Suprapubic skin (tissue), 4 donors: Measurements from ENCODE around the gene CAPN3.

Experiments used
- EP300 ChIP-seq: sonication (generic); formaldehyde crosslinking; IDR thresholded peaks from one replicate; pipeline ENCODE4 v1.6.1; 2017; ENCODE audit warnings: antibody characterized with exemption
- POLR2A ChIP-seq, 2 donors: fragments of 450-650 bp; IDR thresholded peaks; one replicate each; pipeline ENCODE4 v1.6.1; 2017; ENCODE audit warnings: antibody characterized with exemption in 2 of 2, mild to moderate bottlenecking in 2 of 2, moderate library complexity in 2 of 2
- POLR2AphosphoS5 ChIP-seq, 3 donors: sonication (generic); formaldehyde crosslinking; IDR thresholded peaks; one replicate each; pipeline ENCODE4 v1.6.1; 2017; ENCODE audit warnings: antibody characterized with exemption in 3 of 3
- TF ChIP-seq, protein P1 (sequence below), 2 donors: fragments of 200-600 bp in 1 of 2; fragments of 450-650 bp in 1 of 2; sonication (generic) in 1 of 2; IDR thresholded peaks; one replicate each; pipeline ENCODE4 v1.5.1; 2016 to 2019; ENCODE audit warnings: antibody characterized with exemption in 2 of 2, mild to moderate bottlenecking in 1 of 2, moderate library complexity in 1 of 2

DNA sequence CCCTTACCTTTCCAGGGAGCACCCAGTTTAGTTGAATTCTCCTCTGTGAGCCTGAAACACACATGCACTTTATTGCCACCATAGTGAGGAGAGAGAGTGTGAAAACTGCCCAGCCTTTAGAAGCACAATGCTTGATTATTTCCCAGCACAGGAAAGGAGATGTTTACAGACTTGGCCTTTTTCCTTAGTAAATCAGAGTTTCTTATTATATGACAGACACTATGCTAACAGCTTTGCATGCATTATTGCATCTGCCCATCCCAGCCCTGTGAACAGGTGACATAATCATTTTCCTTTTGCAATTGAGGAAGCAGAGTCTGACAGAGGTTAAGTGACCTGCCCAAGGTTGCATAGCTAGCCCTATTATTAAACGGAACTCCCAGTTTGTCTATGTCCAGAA, 36.5 kb downstream of the CAPN3 start:
- no peak for TF ChIP-seq EP300
- TF ChIP-seq, protein P1, sequence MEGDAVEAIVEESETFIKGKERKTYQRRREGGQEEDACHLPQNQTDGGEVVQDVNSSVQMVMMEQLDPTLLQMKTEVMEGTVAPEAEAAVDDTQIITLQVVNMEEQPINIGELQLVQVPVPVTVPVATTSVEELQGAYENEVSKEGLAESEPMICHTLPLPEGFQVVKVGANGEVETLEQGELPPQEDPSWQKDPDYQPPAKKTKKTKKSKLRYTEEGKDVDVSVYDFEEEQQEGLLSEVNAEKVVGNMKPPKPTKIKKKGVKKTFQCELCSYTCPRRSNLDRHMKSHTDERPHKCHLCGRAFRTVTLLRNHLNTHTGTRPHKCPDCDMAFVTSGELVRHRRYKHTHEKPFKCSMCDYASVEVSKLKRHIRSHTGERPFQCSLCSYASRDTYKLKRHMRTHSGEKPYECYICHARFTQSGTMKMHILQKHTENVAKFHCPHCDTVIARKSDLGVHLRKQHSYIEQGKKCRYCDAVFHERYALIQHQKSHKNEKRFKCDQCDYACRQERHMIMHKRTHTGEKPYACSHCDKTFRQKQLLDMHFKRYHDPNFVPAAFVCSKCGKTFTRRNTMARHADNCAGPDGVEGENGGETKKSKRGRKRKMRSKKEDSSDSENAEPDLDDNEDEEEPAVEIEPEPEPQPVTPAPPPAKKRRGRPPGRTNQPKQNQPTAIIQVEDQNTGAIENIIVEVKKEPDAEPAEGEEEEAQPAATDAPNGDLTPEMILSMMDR (IDR thresholded peaks at IDR 0.05): no peak
- TF ChIP-seq POLR2AphosphoS5 (IDR thresholded peaks at IDR 0.05): no peak
- no peak for TF ChIP-seq POLR2A (IDR thresholded peaks at IDR 0.05)
